Activated gamma-delta T cell (primary cell): Measurements from ENCODE around the gene TMEM250.

ENCODE experiments used
- DNase-seq: peaks from one replicate; lab custom pipeline; 2025; lab: John Stamatoyannopoulos, UW

Gene TMEM250

DNA sequence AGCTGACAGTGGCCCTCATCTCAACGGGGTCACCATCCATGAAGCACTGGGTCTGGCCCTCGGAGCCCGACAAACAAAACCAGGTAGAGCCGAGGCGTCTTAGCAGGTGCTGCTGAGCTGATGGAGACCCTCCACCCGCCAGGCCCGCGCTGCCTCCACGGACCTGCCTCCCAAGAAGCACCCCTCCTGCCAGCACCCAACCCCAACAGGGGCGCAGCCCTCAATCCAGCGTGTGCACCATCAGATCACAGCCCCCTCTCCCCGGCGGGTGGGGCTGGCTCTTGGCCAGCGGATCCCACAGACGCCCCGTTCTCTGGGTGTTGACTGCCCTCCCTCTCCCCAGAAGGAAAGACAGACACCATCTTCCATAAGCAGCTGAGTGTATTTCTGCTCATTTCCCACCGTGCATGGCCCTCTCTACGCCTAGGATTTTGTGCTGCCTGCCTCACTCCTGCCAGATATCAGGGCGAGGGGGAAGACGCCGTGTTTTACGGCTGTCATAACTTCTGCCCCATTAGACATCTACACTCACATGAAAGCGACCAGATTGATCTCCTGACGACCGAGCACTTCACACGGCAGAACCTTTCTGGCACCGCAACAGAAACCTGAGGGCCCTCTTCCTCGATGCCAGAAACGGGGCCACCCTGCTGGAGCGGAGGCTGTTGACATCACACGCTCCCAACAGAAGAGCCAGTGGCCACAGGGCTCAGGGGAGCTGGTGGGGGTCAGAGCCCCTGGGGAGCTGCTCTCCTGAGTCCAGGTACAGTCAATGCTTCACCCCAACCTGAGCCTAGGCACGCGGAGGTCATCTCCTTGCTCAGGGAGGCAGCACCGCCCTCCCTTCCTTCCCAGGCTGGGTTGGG lies 35.9 kb downstream of the TMEM250 start:
- DNase-seq, result no peak

DNA sequence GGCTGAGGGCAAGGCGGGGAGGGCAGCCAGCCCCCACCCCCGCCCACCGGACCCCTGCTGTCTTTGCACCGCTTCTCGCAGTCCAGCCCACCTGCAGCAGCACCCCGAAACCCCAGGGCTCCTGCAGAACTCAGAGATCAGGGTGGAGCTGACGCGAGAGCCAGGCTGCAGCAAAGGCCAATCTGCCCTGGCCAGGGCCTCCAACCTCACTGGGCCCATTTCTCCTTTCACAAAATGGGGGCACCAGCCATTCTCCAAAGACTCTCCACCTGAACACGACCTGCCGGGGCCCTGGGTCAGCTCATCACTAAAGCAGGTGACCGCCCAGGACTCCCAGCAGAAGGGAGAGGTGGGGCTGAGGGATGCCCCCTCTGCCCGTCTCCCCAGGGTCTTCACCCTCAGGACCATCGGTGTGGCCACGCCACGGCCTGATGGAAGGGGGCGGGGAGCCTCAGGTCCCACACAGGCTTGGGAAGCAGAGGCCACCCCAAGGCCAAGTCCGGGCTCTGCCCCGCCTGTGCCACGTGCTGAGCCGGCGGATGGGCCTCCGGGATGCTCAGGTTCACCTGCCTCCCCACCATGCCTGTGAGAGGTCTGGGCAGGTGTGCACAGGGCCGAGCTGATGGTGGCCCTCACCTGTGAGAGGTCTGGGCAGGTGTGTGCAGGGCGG lies 36.7 kb downstream of the TMEM250 start:
- DNase-seq, result no peak

DNA sequence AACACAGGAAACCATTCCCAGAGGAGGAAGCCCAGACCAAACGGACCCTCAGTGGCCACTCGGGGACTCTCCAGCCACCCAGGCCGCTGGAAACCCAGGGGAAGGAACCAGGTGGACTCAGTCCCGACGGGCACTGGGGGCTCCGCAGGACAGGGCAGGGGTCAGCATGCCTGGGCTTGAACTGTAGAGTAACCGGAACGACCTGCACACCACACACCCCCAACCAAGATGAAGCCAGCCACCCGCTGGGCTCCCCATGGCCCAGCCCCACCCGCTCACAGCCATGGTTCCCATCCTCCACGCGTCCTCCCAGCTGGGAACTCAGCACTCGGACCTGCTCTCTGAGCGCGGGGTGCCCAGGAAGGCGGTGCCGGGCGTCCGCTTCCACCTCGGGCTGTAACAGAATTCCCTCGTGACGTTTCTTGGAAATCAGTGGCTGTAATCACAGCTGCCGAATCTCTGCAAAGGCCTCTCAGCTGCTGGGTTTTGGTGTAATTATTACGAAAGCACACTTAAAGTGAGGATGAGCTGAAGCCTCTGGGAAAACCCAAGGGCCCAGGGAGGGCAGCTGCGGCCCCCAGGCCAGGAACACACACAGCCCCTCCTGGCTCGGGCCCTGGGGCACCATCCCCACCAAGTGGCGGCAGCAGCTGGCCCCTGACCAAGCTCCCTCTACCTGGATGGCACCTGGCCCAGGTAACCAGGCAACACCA lies 37.4 kb downstream of the TMEM250 start:
- DNase-seq, result no peak

DNA sequence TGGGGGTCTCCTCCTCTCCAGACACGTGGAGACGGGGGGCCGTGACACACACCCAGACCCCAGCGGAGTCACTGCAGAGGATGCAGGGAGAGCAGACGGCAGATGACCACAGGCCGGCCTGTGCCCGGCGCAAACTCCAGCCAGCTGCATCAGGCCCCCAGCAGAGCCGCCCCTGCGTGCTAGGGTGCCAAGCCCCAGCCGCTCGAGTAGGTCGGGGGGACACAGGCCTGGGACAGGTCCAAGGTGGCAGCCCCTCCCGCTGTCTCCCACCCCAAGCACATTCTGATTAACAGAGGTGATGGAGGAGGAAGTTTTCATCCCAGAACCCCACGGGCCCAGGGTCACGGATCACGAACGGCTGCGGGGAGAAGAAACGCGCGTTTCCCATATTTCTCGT lies 38.0 kb downstream of the TMEM250 start:
- DNase-seq, result no peak

DNA sequence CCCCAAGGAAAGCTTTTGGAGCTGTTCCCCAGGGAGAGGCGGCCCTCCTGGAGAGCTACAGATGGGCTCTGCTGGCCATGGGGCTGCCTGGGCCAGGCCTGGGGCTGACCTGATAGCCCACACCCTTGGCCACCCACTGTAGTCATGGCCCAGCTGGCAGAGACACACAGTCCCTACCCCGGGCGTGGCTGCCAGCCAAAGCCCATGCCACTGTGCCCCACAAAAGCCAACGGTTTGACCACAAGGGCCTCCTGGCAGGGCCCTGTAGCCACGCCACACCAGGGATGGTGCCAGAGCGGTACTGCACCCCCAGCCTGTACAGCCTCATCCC lies 38.8 kb downstream of the TMEM250 start:
- DNase-seq, result no peak

DNA sequence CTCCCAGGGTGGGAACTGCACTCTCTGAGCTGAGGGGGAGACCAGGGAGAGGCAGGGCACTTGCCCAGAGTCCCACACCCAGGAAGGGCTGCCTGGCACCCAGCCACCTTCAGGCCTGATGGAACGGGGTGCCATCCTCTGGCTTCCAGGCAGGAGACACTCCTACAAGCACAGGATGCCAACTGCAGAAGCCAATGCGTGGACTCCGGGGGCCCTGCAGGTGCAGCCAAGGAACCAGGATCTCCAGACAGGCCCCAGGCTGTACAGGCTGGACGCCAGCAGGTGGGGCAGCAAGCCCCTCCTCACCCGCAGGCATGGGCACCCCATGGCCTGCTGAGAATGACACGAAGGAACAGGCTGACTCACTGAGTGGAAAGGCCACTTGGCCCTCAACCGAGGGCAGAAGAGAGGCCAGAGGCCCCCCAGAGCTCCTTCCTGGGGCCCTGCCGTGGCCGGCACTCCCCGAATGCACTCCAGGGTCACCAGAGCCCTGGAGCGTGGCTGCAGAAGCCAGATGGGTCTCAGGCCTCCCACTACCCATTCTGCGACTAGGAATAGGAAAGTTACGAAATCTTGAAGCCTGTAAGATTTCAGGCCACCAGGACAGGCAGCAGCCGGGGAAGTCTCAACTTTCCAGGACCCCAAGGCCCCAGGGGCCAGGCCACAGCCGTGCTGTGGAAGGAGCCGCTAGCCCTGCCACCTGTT lies 39.3 kb downstream of the TMEM250 start:
- no peak for DNase-seq

DNA sequence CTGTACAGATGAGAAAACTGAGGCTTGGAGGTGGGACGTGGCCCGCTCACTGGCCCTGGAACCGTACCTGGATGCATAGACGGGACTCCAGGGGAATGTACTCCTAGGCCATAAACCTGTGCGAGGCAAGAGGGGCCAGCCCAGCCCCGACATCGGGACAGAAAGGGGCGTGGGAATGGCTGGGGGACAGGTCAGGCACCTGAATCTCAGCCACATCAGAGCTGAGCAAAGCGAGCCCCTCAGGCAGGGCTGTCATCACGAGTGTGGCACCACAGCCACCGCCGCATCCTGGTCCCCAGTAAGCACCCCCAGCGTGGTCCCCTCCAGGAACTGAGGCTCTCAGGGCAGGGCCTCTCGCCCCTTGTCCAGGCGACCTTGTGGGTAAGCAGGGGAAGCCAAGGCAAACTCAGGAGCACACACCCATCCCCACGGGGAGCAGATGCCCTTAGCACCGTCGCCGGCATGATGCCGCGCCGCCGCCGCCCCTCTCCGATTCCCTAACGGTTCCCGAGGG lies 40.1 kb downstream of the TMEM250 start:
- no peak for DNase-seq

DNA sequence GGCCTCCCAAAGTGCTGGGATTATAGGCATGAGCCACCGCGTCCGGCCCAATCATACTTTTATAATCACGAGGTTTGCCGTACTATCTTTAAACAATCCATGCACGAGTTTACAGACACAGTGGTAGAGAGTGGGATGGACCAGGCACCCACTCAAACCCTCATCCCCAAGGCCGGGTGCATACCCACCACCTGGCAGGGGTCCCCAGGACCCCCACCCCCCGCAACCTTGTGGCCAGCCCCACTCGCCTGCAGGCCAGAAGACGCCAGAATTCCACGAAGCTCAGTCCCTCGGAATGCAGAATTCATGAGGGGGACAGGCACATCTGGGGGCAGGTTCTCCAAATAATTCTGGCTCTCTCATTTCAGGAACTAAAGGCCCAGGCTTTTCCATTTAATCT lies 40.7 kb downstream of the TMEM250 start:
- DNase-seq, result no peak

DNA sequence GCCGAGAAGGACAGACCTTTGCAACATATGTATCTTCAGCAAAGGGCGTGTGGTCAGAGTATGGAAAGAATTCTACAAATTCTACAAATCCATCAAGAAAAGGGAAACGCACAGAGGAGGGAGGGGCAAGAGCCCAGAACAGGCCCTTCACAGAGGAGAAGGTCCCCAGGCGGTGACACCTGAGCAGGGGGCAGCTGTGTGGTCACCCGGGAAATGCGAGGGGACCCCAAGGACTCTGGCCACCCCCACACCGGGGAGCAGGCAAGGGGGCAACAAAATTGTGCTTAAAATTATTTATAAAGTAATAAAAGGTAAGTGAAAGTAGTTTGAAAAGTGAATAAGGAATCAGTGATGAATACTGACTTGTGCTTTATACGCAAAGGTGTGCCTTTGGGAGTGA lies 41.2 kb downstream of the TMEM250 start:
- no peak for DNase-seq

DNA sequence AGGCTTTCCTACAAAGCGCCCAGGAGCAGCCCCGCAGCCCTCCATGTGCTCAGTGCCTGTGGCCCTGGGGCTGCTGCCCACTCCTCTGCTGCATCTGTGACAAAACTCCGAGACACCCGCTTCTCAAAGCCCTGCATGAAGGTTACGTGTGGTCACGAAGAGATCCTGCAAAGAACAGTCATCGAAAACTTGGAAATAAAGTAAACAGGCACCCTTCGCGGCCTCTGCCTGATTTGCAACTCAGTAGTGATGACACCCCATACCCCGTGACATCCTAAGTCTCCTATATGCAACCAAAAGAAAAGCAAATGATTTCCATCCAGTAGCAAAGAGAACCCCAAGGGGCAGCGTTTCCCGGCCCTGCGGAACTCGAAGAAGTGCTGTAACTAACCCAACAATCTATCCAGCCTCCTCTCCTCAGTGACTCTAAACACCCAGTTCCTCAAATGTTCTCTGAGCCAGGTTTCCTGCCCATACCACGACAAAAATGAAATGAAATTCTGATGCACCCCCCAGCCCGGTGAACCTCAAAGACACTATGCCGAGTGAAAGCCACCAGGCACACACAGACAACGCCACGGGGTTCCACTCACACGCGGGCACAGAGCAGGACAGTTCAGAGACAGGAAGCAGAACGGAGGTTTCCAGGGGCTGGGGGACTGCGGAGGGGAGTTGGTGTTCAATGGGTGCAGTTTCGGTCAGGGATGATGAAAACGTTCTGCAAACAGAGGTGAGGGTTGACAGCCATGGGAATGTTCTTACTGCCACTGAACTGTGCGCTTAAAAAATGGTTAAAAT lies 42.6 kb downstream of the TMEM250 start:
- DNase-seq, result no peak

DNA sequence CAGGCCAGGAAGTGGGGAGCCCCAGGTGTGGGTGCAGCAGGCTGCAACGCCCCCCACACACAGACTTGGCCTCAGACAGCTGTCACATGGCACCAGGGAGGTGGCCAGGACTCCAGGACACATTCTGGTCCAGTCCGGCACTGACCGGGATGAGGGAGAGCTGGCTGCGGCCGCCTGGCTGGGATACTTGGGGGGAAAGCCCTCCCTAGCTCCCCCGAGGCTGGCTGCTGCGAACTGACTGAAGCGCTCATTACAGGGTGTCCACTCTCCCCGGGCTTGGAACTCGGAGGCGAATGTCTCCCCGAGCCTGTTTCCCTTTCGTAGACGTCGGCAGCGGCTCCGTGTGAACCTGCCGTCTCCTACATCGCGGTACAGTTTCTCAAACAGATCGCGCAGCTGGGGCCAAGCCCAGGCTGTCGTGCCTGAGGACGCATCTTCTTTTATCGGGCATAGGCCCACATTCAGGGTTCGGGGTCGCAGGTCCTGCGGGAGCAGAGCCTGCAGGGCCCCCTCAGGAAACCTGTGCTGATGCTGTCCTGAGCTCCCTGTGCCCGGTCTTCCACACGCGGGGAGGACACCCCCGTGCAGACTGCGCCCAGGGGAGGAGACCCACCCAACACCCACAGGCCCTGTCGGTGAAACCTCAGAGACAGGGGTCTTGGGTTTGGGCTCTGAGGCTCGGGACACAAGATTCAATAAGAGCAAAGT lies 43.4 kb downstream of the TMEM250 start:
- no peak for DNase-seq

DNA sequence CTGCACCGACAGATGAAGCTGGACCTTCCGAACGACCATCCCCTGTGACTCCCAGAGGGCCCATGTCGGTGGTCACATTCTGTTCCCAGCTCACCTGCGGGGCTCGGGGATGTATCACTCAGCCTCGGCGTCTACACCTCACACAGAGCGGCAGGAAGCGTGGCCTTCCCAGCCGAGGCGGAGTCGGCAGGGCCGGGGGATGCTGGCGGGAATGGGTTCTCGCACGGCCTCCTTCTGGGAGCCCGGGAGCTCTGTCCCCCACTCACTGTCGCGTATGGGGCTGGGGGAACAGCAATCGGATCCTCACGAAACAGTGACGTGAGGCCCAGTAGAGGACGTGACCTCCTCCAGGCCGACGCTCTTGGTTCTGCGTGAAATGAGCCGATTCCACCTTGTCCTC lies 44.0 kb downstream of the TMEM250 start:
- DNase-seq, result no peak
